CD4-positive, alpha-beta T cell treated with Interleukin-6 at 100 ng/mL for 8 hours (primary cell): ENCODE measurements around the gene PDCD1.

Experiments used
- DNase-seq: peaks from one replicate; pipeline ENCODE4 v3.0.0-alpha.2; 2020; ENCODE audit warnings: mixed read lengths, low spot score

PDCD1 gene

GRCh38 chr2:241852116-241852980 is 6.3 kb downstream of the PDCD1 start:
- no peak for DNase-seq

GRCh38 chr2:241851325-241852115 is 7.2 kb downstream of the PDCD1 start:
- no peak for DNase-seq

GRCh38 chr2:241850544-241851324 is 8.0 kb downstream of the PDCD1 start:
- DNase-seq = no peak

GRCh38 chr2:241849616-241850543 is 8.8 kb downstream of the PDCD1 start:
- DNase-seq = no peak

- no peak for DNase-seq
These were observed 9.7 kb downstream of the PDCD1 start for GRCh38 chr2:241848761-241849615.

GRCh38 chr2:241846406-241846805 is 12.3 kb downstream of the PDCD1 start:
- DNase-seq = no peak

GRCh38 chr2:241844831-241845578 is 13.7 kb downstream of the PDCD1 start:
- DNase-seq = no peak

- peak; percentile 59 for DNase-seq
These were observed 14.5 kb downstream of the PDCD1 start for GRCh38 chr2:241844066-241844728.

GRCh38 chr2:241843321-241844065 is 15.2 kb downstream of the PDCD1 start:
- no peak for DNase-seq

- no peak for DNase-seq
These were observed 16.0 kb downstream of the PDCD1 start for GRCh38 chr2:241842620-241843211.

- no peak for DNase-seq
These were observed 16.7 kb downstream of the PDCD1 start for GRCh38 chr2:241842067-241842415.

GRCh38 chr2:241841181-241842066 is 17.3 kb downstream of the PDCD1 start:
- no peak for DNase-seq

- DNase-seq = no peak
These were observed 21.3 kb downstream of the PDCD1 start for GRCh38 chr2:241837197-241837965.

GRCh38 chr2:241836292-241836691 is 22.4 kb downstream of the PDCD1 start:
- DNase-seq = no peak

GRCh38 chr2:241835611-241836010 is 23.1 kb downstream of the PDCD1 start:
- DNase-seq = no peak
